Spleen (tissue), 11 donors: ENCODE data around the gene UNCX. TPM values are rescaled to one million over a fixed set of nuclear protein-coding genes. Genes with fewer than 3 reads are reported as not detected.

Source experiments
- DNase-seq: peaks from one replicate; pipeline ENCODE4 v3.0.0-alpha.2; 2020
- H3K27ac ChIP-seq, 8 donors: fragments of 200-600 bp; sonication (generic) in 7 of 8; 1 replicate in 4 of 8; 2 replicates in 4 of 8; pipeline versions ENCODE4 v1.5.0 to v1.8.0; 2016 to 2021; ENCODE audit warnings: inconsistent platforms in 4 of 8, mild to moderate bottlenecking in 4 of 8, moderate library complexity in 1 of 8
- H3K27me3 ChIP-seq, 7 donors: fragments of 200-600 bp; sonication (generic) in 6 of 7; replicated peaks in 1 of 7; 1 replicate in 4 of 7; 2 replicates in 3 of 7; pipeline versions ENCODE4 v1.5.0 to v1.8.0; 2016 to 2021; ENCODE audit warnings: inconsistent platforms in 3 of 7, mild to moderate bottlenecking in 1 of 7
- H3K36me3 ChIP-seq, 6 donors: fragments of 200-600 bp; sonication (generic) in 5 of 6; 1 replicate in 4 of 6; 2 replicates in 2 of 6; pipeline versions ENCODE4 v1.5.0 to v1.8.0; 2016 to 2021; ENCODE audit warnings: inconsistent platforms in 2 of 6
- H3K4me1 ChIP-seq, 6 donors: fragments of 200-600 bp; sonication (generic) in 5 of 6; 1 replicate in 3 of 6; 2 replicates in 3 of 6; pipeline versions ENCODE4 v1.5.0 to v1.8.0; 2016 to 2021; ENCODE audit warnings: inconsistent platforms in 3 of 6
- H3K4me3 ChIP-seq, 8 donors: fragments of 200-600 bp; sonication (generic) in 7 of 8; 1 replicate in 4 of 8; 2 replicates in 4 of 8; pipeline versions ENCODE4 v1.5.0 to v1.8.0; 2016 to 2021; ENCODE audit warnings: inconsistent platforms in 4 of 8, mild to moderate bottlenecking in 4 of 8, moderate library complexity in 2 of 8
- H3K9me3 ChIP-seq, 8 donors: fragments of 200-600 bp; sonication (generic) in 7 of 8; 1 replicate in 4 of 8; 2 replicates in 4 of 8; pipeline versions ENCODE4 v1.5.0 to v1.8.0; 2016 to 2021; ENCODE audit warnings: inconsistent platforms in 4 of 8
- CTCF ChIP-seq, 11 experiments: fragments of 200-600 bp in 7 of 11; fragments of 450-650 bp in 4 of 11; sonication (generic) in 4 of 11; IDR thresholded peaks in 8 of 11; conservative IDR thresholded peaks in 3 of 11; 1 replicate in 7 of 11; 2 replicates in 4 of 11; pipeline versions ENCODE4 v1.4.0 to v1.8.0; 2016 to 2021; ENCODE audit warnings: antibody characterized with exemption in 11 of 11, inconsistent platforms in 4 of 11, mild to moderate bottlenecking in 1 of 11
- POLR2A ChIP-seq, 3 donors: fragments of 450-650 bp; IDR thresholded peaks; one replicate each; pipeline ENCODE4 v1.5.1; 2017; ENCODE audit warnings: antibody characterized with exemption in 3 of 3, mild to moderate bottlenecking in 1 of 3
- POLR2AphosphoS5 ChIP-seq, 3 donors: sonication (generic); formaldehyde crosslinking; IDR thresholded peaks; one replicate each; pipeline ENCODE4 v1.5.1; 2017; ENCODE audit warnings: antibody characterized with exemption in 3 of 3
- WGBS, 5 donors: extraction: QIAGEN DNeasy Blood & Tissue Kit in 3 of 5; methylation state at CpG; one replicate each; pipeline versions ENCODE4 v1.1.5 to v1.1.7; 2013 to 2018; 5-methylcytosine and 5-hydroxymethylcytosine counted together
- intact Hi-C: fragments of 100-400 bp; cut with DNase I; formaldehyde crosslinking; loops from one replicate; pipeline ENCODE4 v1.15.0; 2023; ENCODE audit warnings: low total_unique reads
- polyA plus RNA-seq, 3 donors: library from polyadenylated mRNA; stranded (reverse); fragments of 200-250 nt; gene quantifications; one replicate each; pipeline ENCODE4 v1.2.1, GENCODE V29; 2013
- total RNA-seq, 7 donors: library from RNA; depleted of rRNA in 3 of 7; stranded (reverse); fragments of >200 nt in 3 of 7; fragmentation: NEBNext Ultra II Directional in 4 of 7; extraction: Animal tissue kit (Norgen Biotek cat#: 25700) in 4 of 7; gene quantifications; one replicate each; pipeline versions ENCODE4 v1.1.0 to v1.2.1, GENCODE V29; 2016 to 2021
- donor health status: healthy with polysubstance abuse.
- donor health status: DM: no; HTN: no; CAD: no; lungs with moderate emphysema.
- donor health status: DM: no; HTN: no; CAD: no.
- donor health status: Bipolar disorder and iron deficiency.
- donor health status: healthy.
- donor health status: DM: no; HTN: no; CAD: no.
- donor health status: DM: yes; HTN: yes; CAD: no.

UNCX gene
- total and polyA plus RNA-seq, 10 donors, result not detected

GRCh38 chr7:1234881-1235500 is 2.3 kb downstream of the UNCX start:
- H3K9me3 ChIP-seq, result peaks cover 0 to 8% (median 0%) of the 10 kb centered on the region in 8 donors
- intact Hi-C loops, result no loop called here
- H3K36me3 ChIP-seq, result no peaks in the 10 kb centered on the region
- no peak overlapping the region for H3K27ac ChIP-seq
- DNase-seq, result no peak
- 4 to 13% (median 7%) methylated on average over 28 to 37 of the region's 37 CpGs for whole genome bisulfite sequencing, 5 donors
- peaks cover 34 to 100% (median 95%) of the 10 kb centered on the region in 7 donors for H3K27me3 ChIP-seq
- TF ChIP-seq CTCF (IDR thresholded peaks at IDR 0.05 in 8 of 11, conservative IDR thresholded peaks at IDR 0.05 in 3 of 11) (no peak), POLR2AphosphoS5 (IDR thresholded peaks at IDR 0.05) (no peak), POLR2A (IDR thresholded peaks at IDR 0.05) (no peak)
- peaks cover 3 to 63% (median 29%) of the 10 kb centered on the region in 6 donors for H3K4me1 ChIP-seq
- no peak overlapping the region for H3K4me3 ChIP-seq

GRCh38 chr7:1235501-1236131 is 2.9 kb downstream of the UNCX start:
- WGBS, 5 donors, result 1 to 13% (median 4%) methylated on average over 31 to 66 of the region's 66 CpGs
- Histone ChIP-seq H3K9me3 (peaks cover 0 to 6% (median 0%) of the 10 kb centered on the region in 8 donors), H3K27me3 (peaks cover 33 to 100% (median 96%) of the 10 kb centered on the region in 7 donors), H3K27ac (no peak overlapping the region), H3K4me1 (peaks cover 3 to 58% (median 27%) of the 10 kb centered on the region in 6 donors), H3K36me3 (no peaks in the 10 kb centered on the region), H3K4me3 (peak overlapping the region in 2 of 8 donors; percentile 5 to 51)
- peak; percentile 68 for DNase-seq
- intact Hi-C loops, result no loop called here
- no peak for TF ChIP-seq CTCF (IDR thresholded peaks at IDR 0.05 in 8 of 11, conservative IDR thresholded peaks at IDR 0.05 in 3 of 11)
- no peak for TF ChIP-seq POLR2AphosphoS5 (IDR thresholded peaks at IDR 0.05)
- no peak for TF ChIP-seq POLR2A (IDR thresholded peaks at IDR 0.05)

GRCh38 chr7:1236132-1236661 is 3.5 kb downstream of the UNCX start:
- no peak for DNase-seq
- TF ChIP-seq POLR2A (IDR thresholded peaks at IDR 0.05) (no peak), CTCF (IDR thresholded peaks at IDR 0.05 in 8 of 11, conservative IDR thresholded peaks at IDR 0.05 in 3 of 11) (no peak), POLR2AphosphoS5 (IDR thresholded peaks at IDR 0.05) (no peak)
- Histone ChIP-seq H3K4me1 (peaks cover 3 to 56% (median 28%) of the 10 kb centered on the region in 6 donors), H3K27me3 (peaks cover 33 to 100% (median 96%) of the 10 kb centered on the region in 7 donors), H3K4me3 (peak overlapping the region in 1 of 8 donors; percentile 51), H3K9me3 (peaks cover 0 to 5% (median 0%) of the 10 kb centered on the region in 8 donors), H3K27ac (no peak overlapping the region), H3K36me3 (no peaks in the 10 kb centered on the region)
- intact Hi-C loops, result no loop called here
- 2 to 18% (median 2%) methylated on average over 29 to 87 of the region's 87 CpGs for WGBS, 5 donors
